Activated CD4-positive, alpha-beta T cell treated with anti-CD3 and anti-CD28 coated beads, Interleukin-2, amount 10 ng/mL, durations not matched to agents 24 days and 14 days (primary cell): Measurements from ENCODE around the gene ADNP. TPM values are rescaled to one million over a fixed set of nuclear protein-coding genes. Genes with fewer than 3 reads are reported as not detected.

Source experiments
- DNase-seq: peaks from one replicate; pipeline ENCODE4 v3.0.0; 2022
- H3K27ac Mint-ChIP-seq: one replicate; pipeline ENCODE4 v1.8.0; 2022; ENCODE audit warnings: mild to moderate bottlenecking, mixed read lengths
- H3K27me3 Mint-ChIP-seq: one replicate; pipeline ENCODE4 v1.8.0; 2022; ENCODE audit warnings: mixed read lengths
- H3K36me3 Mint-ChIP-seq: one replicate; pipeline ENCODE4 v1.8.0; 2022; ENCODE audit warnings: low read depth, mild to moderate bottlenecking, mixed read lengths
- H3K4me1 Mint-ChIP-seq: one replicate; pipeline ENCODE4 v1.8.0; 2021; ENCODE audit warnings: mixed read lengths
- H3K4me3 Mint-ChIP-seq: one replicate; pipeline ENCODE4 v1.8.0; 2022; ENCODE audit warnings: mild to moderate bottlenecking, moderate library complexity, mixed read lengths
- H3K9me3 Mint-ChIP-seq: one replicate; pipeline ENCODE4 v1.8.0; 2021; ENCODE audit warnings: mixed read lengths
- intact Hi-C: fragments of 100-400 bp; cut with micrococcal nuclease; formaldehyde crosslinking; loops from one replicate; pipeline ENCODE4 v1.15.1; 2023
- total RNA-seq: library from RNA; stranded (reverse); gene quantifications from 2 replicates; pipeline ENCODE4 v1.2.3, GENCODE V29; 2022

ADNP gene
- total RNA-seq, 1 donor from 2014 or later = 72.9 TPM

GRCh38 chr20:50928469-50928868, 2.8 kb downstream of the ADNP start:
- no peaks in the 10 kb centered on the region for H3K9me3 Mint-ChIP-seq
- no peaks in the 10 kb centered on the region for H3K27me3 Mint-ChIP-seq
- DNase-seq = no peak
- H3K36me3 Mint-ChIP-seq = peaks cover 61% of the 10 kb centered on the region
- H3K4me1 Mint-ChIP-seq = peaks cover 46% of the 10 kb centered on the region
- intact Hi-C loops = loop anchor here (2.0 kb wide), 1 partner anchor 198 kb away; the partner anchor contains the start of gene PARD6B
- H3K27ac Mint-ChIP-seq = no peak overlapping the region
- H3K4me3 Mint-ChIP-seq = peak overlapping the region; percentile 94

- Mint-ChIP-seq H3K27me3 (no peaks in the 10 kb centered on the region), H3K36me3 (peaks cover 58% of the 10 kb centered on the region), H3K4me3 (no peak overlapping the region), H3K4me1 (peaks cover 42% of the 10 kb centered on the region), H3K9me3 (no peaks in the 10 kb centered on the region), H3K27ac (no peak overlapping the region)
- intact Hi-C loops = no loop called here
- no peak for DNase-seq
Measured at GRCh38 chr20:50926530-50926929, 4.7 kb downstream of the ADNP start.

- Mint-ChIP-seq H3K4me3 (no peak overlapping the region), H3K9me3 (no peaks in the 10 kb centered on the region), H3K4me1 (peaks cover 42% of the 10 kb centered on the region), H3K27me3 (no peaks in the 10 kb centered on the region), H3K27ac (no peak overlapping the region), H3K36me3 (peaks cover 55% of the 10 kb centered on the region)
- no peak for DNase-seq
- intact Hi-C loops = no loop called here
Measured at GRCh38 chr20:50924261-50924920, 6.8 kb downstream of the ADNP start.

- Mint-ChIP-seq H3K4me1 (peaks cover 29% of the 10 kb centered on the region), H3K9me3 (no peaks in the 10 kb centered on the region), H3K27ac (peak overlapping the region; percentile 51), H3K27me3 (no peaks in the 10 kb centered on the region), H3K4me3 (no peak overlapping the region), H3K36me3 (peaks cover 44% of the 10 kb centered on the region)
- DNase-seq = no peak
- intact Hi-C loops = no loop called here
Measured at GRCh38 chr20:50921803-50922501, 9.3 kb downstream of the ADNP start.

- H3K27me3 Mint-ChIP-seq = no peaks in the 10 kb centered on the region
- no peak overlapping the region for H3K4me3 Mint-ChIP-seq
- no peak for DNase-seq
- intact Hi-C loops = no loop called here
- no peak overlapping the region for H3K27ac Mint-ChIP-seq
- peaks cover 31% of the 10 kb centered on the region for H3K4me1 Mint-ChIP-seq
- H3K36me3 Mint-ChIP-seq = peaks cover 44% of the 10 kb centered on the region
- H3K9me3 Mint-ChIP-seq = no peaks in the 10 kb centered on the region
Measured at GRCh38 chr20:50920997-50921396, 10.2 kb downstream of the ADNP start.

- intact Hi-C loops = no loop called here
- DNase-seq = no peak
- Mint-ChIP-seq H3K27me3 (no peaks in the 10 kb centered on the region), H3K27ac (peak overlapping the region; percentile 14), H3K9me3 (no peaks in the 10 kb centered on the region), H3K4me1 (peaks cover 32% of the 10 kb centered on the region), H3K36me3 (peaks cover 37% of the 10 kb centered on the region), H3K4me3 (no peak overlapping the region)
Measured at GRCh38 chr20:50919567-50919966, 11.7 kb downstream of the ADNP start.

GRCh38 chr20:50918403-50918802, 12.8 kb downstream of the ADNP start:
- Mint-ChIP-seq H3K4me3 (no peak overlapping the region), H3K4me1 (peaks cover 44% of the 10 kb centered on the region), H3K36me3 (peaks cover 35% of the 10 kb centered on the region), H3K9me3 (no peaks in the 10 kb centered on the region), H3K27ac (peak overlapping the region; percentile 18), H3K27me3 (no peaks in the 10 kb centered on the region)
- intact Hi-C loops = no loop called here
- no peak for DNase-seq

GRCh38 chr20:50916934-50917333, 14.3 kb downstream of the ADNP start:
- no peaks in the 10 kb centered on the region for H3K9me3 Mint-ChIP-seq
- intact Hi-C loops = no loop called here
- no peak overlapping the region for H3K4me3 Mint-ChIP-seq
- peak overlapping the region; percentile 38 for H3K27ac Mint-ChIP-seq
- no peaks in the 10 kb centered on the region for H3K27me3 Mint-ChIP-seq
- peaks cover 49% of the 10 kb centered on the region for H3K4me1 Mint-ChIP-seq
- H3K36me3 Mint-ChIP-seq = peaks cover 33% of the 10 kb centered on the region
- DNase-seq = no peak

- H3K4me1 Mint-ChIP-seq = peaks cover 52% of the 10 kb centered on the region
- peaks cover 38% of the 10 kb centered on the region for H3K36me3 Mint-ChIP-seq
- H3K27me3 Mint-ChIP-seq = no peaks in the 10 kb centered on the region
- no peak for DNase-seq
- H3K27ac Mint-ChIP-seq = no peak overlapping the region
- intact Hi-C loops = no loop called here
- no peak overlapping the region for H3K4me3 Mint-ChIP-seq
- no peaks in the 10 kb centered on the region for H3K9me3 Mint-ChIP-seq
Measured at GRCh38 chr20:50916257-50916656, 15.0 kb downstream of the ADNP start.

- Mint-ChIP-seq H3K27me3 (no peaks in the 10 kb centered on the region), H3K36me3 (peaks cover 44% of the 10 kb centered on the region), H3K9me3 (no peaks in the 10 kb centered on the region), H3K27ac (no peak overlapping the region), H3K4me1 (peaks cover 55% of the 10 kb centered on the region), H3K4me3 (no peak overlapping the region)
- intact Hi-C loops = loop anchor here (2.0 kb wide), 1 partner anchor 15 kb away; the partner anchor contains the start of gene ADNP
- DNase-seq = no peak
Measured at GRCh38 chr20:50915424-50915823, 15.8 kb downstream of the ADNP start.

- peaks cover 59% of the 10 kb centered on the region for H3K4me1 Mint-ChIP-seq
- H3K9me3 Mint-ChIP-seq = no peaks in the 10 kb centered on the region
- no peak overlapping the region for H3K4me3 Mint-ChIP-seq
- intact Hi-C loops = loop anchor here (1.0 to 5.0 kb wide), 4 partner anchors 17 to 122 kb away; partner anchors contain the start of genes ADNP, DPM1 and MOCS3
- no peaks in the 10 kb centered on the region for H3K27me3 Mint-ChIP-seq
- peaks cover 44% of the 10 kb centered on the region for H3K36me3 Mint-ChIP-seq
- peak overlapping the region; percentile 59 for H3K27ac Mint-ChIP-seq
- DNase-seq = peak; percentile 67
Measured at GRCh38 chr20:50913690-50914375, 17.4 kb downstream of the ADNP start.

GRCh38 chr20:50911716-50912115, 19.5 kb downstream of the ADNP start:
- intact Hi-C loops = loop anchor here (2.0 to 5.0 kb wide), 3 partner anchors 19 to 119 kb away; partner anchors contain the start of genes DPM1 and MOCS3
- Mint-ChIP-seq H3K36me3 (peaks cover 37% of the 10 kb centered on the region), H3K4me3 (no peak overlapping the region), H3K9me3 (no peaks in the 10 kb centered on the region), H3K27me3 (no peaks in the 10 kb centered on the region), H3K27ac (peak overlapping the region; percentile 68), H3K4me1 (peaks cover 51% of the 10 kb centered on the region)
- no peak for DNase-seq

GRCh38 chr20:50911030-50911429, 20.2 kb downstream of the ADNP start:
- Mint-ChIP-seq H3K4me3 (no peak overlapping the region), H3K9me3 (no peaks in the 10 kb centered on the region), H3K36me3 (peaks cover 34% of the 10 kb centered on the region), H3K27ac (peak overlapping the region; percentile 11), H3K4me1 (peaks cover 48% of the 10 kb centered on the region), H3K27me3 (no peaks in the 10 kb centered on the region)
- no peak for DNase-seq
- intact Hi-C loops = loop anchor here (2.0 to 5.0 kb wide), 3 partner anchors 18 to 119 kb away; partner anchors contain the start of genes DPM1 and MOCS3

GRCh38 chr20:50909413-50909812, 21.8 kb downstream of the ADNP start:
- H3K27ac Mint-ChIP-seq = no peak overlapping the region
- H3K9me3 Mint-ChIP-seq = no peaks in the 10 kb centered on the region
- intact Hi-C loops = no loop called here
- no peak overlapping the region for H3K4me3 Mint-ChIP-seq
- no peak for DNase-seq
- H3K27me3 Mint-ChIP-seq = no peaks in the 10 kb centered on the region
- H3K36me3 Mint-ChIP-seq = peaks cover 32% of the 10 kb centered on the region
- H3K4me1 Mint-ChIP-seq = peaks cover 37% of the 10 kb centered on the region
